ENCODE results near the gene ABI2. TPM values are rescaled to one million over a fixed set of nuclear protein-coding genes. Genes with fewer than 3 reads are reported as not detected.

Gene ABI2
- total and polyA plus RNA-seq, 12 donors, result 10.2 to 61.2 (median 33.7) TPM

DNA sequence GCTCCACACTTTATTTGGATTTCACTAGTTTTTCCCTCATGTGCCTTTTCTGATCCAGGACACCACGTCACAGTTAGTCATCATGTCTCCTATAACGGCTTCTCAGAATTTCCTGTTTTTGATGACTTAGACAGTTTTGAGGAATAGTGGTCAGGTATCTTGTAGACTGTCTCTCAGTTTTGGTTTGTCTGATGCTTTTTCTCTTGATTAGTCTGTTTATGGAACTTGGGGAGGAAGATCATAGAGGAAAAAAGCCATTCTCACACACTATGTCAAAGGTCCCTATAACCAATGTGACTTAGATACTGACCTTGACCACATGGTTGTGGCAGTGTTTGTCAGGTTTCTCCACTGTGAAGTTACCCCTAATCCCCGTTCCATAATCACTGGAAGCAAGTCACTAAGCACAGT is 117.9 kb downstream of the ABI2 start:
- no peak for DNase-seq
- 65 to 73% (median 69%) methylated on average over 3 of the region's 3 CpGs for WGBS, 4 donors
- no peaks in the 10 kb centered on the region for H3K9me3 ChIP-seq (replicated peaks in 1 of 3)
- intact Hi-C loops (cut with DNase I), result loop anchor here in 1 of 2 donors (10.0 kb wide), 1 partner anchor 211 kb away; the partner anchor contains the start of gene CYP20A1
- peaks cover 0 to 47% of the 10 kb centered on the region in 2 donors for H3K36me3 ChIP-seq (replicated peaks in 1 of 2)
- H3K27ac ChIP-seq, result no peak overlapping the region
- TF ChIP-seq, protein P1, sequence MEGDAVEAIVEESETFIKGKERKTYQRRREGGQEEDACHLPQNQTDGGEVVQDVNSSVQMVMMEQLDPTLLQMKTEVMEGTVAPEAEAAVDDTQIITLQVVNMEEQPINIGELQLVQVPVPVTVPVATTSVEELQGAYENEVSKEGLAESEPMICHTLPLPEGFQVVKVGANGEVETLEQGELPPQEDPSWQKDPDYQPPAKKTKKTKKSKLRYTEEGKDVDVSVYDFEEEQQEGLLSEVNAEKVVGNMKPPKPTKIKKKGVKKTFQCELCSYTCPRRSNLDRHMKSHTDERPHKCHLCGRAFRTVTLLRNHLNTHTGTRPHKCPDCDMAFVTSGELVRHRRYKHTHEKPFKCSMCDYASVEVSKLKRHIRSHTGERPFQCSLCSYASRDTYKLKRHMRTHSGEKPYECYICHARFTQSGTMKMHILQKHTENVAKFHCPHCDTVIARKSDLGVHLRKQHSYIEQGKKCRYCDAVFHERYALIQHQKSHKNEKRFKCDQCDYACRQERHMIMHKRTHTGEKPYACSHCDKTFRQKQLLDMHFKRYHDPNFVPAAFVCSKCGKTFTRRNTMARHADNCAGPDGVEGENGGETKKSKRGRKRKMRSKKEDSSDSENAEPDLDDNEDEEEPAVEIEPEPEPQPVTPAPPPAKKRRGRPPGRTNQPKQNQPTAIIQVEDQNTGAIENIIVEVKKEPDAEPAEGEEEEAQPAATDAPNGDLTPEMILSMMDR (IDR thresholded peaks at IDR 0.05), result no peak
- TF ChIP-seq POLR2A (IDR thresholded peaks at IDR 0.05), result no peak
- H3K4me3 ChIP-seq, result no peak overlapping the region
- no peaks in the 10 kb centered on the region for H3K27me3 ChIP-seq
- H3K4me1 ChIP-seq (replicated peaks in 1 of 2), result peaks cover 0 to 2% of the 10 kb centered on the region in 2 donors

DNA sequence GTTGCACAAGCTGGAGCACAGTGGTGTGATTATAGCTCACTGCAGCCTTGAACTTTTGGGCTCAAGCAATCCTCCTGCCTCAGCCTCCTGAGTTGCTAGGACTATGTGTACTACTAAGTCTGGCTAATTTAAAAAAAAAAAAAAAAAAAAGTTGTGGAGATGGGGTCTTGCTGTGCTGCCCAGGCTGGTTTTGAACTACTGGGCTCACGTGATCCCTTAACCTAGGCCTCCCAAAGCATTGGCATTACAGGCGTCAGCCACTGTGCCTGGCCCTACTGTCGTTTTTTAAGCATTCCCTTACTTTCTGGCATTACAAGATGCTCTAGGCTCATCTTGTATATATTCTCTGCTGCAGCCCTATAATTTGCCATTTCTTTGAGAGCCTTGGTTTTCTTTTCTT is 118.6 kb downstream of the ABI2 start:
- H3K36me3 ChIP-seq (replicated peaks in 1 of 2), result peaks cover 0 to 44% of the 10 kb centered on the region in 2 donors
- no peak for TF ChIP-seq POLR2A (IDR thresholded peaks at IDR 0.05)
- TF ChIP-seq, protein P1 (IDR thresholded peaks at IDR 0.05), result no peak
- H3K4me3 ChIP-seq, result no peak overlapping the region
- no peak overlapping the region for H3K27ac ChIP-seq
- intact Hi-C loops (cut with DNase I), result loop anchor here in 1 of 2 donors (10.0 kb wide), 1 partner anchor 212 kb away; the partner anchor contains the start of gene CYP20A1
- H3K4me1 ChIP-seq (replicated peaks in 1 of 2), result peaks cover 0 to 8% of the 10 kb centered on the region in 2 donors
- no peak for DNase-seq
- no peaks in the 10 kb centered on the region for H3K27me3 ChIP-seq
- WGBS, 4 donors, result 94 to 97% (median 96%) methylated on average over 3 of the region's 3 CpGs
- no peaks in the 10 kb centered on the region for H3K9me3 ChIP-seq (replicated peaks in 1 of 3)

DNA sequence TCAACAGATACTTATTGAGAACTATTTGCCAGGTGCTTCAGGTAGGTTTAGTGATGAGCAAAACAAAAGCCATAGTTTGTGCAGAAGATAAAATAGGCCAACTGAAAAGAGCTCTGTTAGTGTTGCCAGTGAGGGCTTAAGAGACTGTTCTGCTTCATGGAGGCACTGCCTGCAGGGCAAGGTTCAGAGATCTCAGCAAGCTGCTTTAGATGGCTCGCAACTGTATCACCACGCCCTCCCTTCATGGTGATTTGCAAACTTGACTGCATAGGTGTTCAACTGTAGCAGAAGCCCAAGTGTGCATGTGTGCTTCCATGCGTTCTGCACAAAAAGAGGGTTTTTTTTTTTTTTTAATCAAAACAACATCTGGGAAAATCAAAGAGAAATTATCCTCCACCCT is 122.4 kb downstream of the ABI2 start:
- H3K27me3 ChIP-seq, result no peaks in the 10 kb centered on the region
- H3K27ac ChIP-seq, result no peak overlapping the region
- H3K4me3 ChIP-seq, result no peak overlapping the region
- H3K4me1 ChIP-seq (replicated peaks in 1 of 2), result peaks cover 0 to 14% of the 10 kb centered on the region in 2 donors
- DNase-seq, result no peak
- intact Hi-C loops (cut with DNase I), result no loop called here
- 88 to 95% (median 92%) methylated on average over 3 of the region's 3 CpGs for WGBS, 4 donors
- peaks cover 0 to 18% of the 10 kb centered on the region in 2 donors for H3K36me3 ChIP-seq (replicated peaks in 1 of 2)
- no peak for TF ChIP-seq POLR2A (IDR thresholded peaks at IDR 0.05)
- TF ChIP-seq, protein P1 (IDR thresholded peaks at IDR 0.05), result no peak
- no peaks in the 10 kb centered on the region for H3K9me3 ChIP-seq (replicated peaks in 1 of 3)

DNA sequence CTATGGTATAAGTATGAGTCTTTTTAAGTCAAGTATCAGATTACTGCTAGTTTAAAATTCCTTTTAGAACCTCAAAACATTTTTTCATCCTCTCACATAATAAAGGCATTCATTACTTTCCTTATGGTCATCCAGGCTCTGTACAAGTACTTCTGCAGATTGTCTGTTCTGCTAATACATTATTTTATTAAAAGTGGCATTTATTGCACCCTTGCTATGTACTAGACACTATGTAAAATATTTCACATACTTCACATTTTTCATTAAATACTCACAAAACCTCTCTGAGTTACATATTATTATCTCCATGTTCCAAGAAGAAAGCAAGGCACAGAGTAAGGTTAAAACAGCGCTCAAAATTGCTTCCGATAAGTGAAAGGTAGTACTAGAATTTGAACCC is 122.8 kb downstream of the ABI2 start:
- Histone ChIP-seq H3K9me3 (replicated peaks in 1 of 3) (no peaks in the 10 kb centered on the region), H3K36me3 (replicated peaks in 1 of 2) (peaks cover 0 to 17% of the 10 kb centered on the region in 2 donors), H3K27me3 (no peaks in the 10 kb centered on the region), H3K4me1 (replicated peaks in 1 of 2) (peaks cover 0 to 14% of the 10 kb centered on the region in 2 donors), H3K4me3 (no peak overlapping the region), H3K27ac (no peak overlapping the region)
- TF ChIP-seq, protein P1 (IDR thresholded peaks at IDR 0.05), result no peak
- TF ChIP-seq POLR2A (IDR thresholded peaks at IDR 0.05), result no peak
- no peak for DNase-seq
- intact Hi-C loops (cut with DNase I), result no loop called here
- WGBS, 4 donors, result 90 to 98% (median 92%) methylated on average over 2 of the region's 2 CpGs
